ENCODE results near the gene BCAS3. TPM values are rescaled to one million over a fixed set of nuclear protein-coding genes. Genes with fewer than 3 reads are reported as not detected.

The BCAS3 gene
- total and polyA plus RNA-seq, 11 donors = 4.5 to 23.5 (median 17.9) TPM

- intact Hi-C loops (cut with DNase I) = no loop called here
- no peak overlapping the region for H3K27ac ChIP-seq
- WGBS, 4 donors = 87 to 97% (median 91%) methylated on average over 9 of the region's 9 CpGs
Observed at GRCh38 chr17:61161615-61162134, 484.0 kb downstream of the BCAS3 start.

DNA sequence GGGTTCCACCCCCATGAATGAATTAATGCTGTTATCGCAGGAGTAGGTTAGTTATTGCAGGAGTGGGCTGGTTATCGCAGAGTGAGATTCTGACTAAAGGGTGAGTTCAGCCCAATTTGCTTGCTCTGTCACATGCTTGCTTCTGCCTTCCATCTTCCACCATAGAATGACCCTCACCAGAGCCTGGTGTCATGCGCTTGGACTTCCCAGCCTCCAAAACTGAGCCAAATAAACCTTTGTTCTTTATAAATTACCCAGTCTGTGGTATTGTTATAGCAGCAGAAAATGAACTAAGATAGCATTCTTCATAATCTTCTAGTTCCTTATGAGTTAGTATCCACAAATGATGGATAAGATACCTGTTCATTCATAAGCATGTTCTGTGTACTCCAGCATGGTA lies 486.9 kb downstream of the BCAS3 start:
- H3K36me3 ChIP-seq = no peaks in the 10 kb centered on the region
- intact Hi-C loops (cut with DNase I) = no loop called here
- TF ChIP-seq CTCF (IDR thresholded peaks at IDR 0.05) (no peak), POLR2A (IDR thresholded peaks at IDR 0.05) (no peak)
- no peaks in the 10 kb centered on the region for H3K4me1 ChIP-seq
- no peak for ATAC-seq
- no peak overlapping the region for H3K27ac ChIP-seq
- no peak overlapping the region for H3K4me3 ChIP-seq
- peaks cover 0 to 5% (median 0%) of the 10 kb centered on the region in 12 donors for H3K9me3 ChIP-seq
- no peak for DNase-seq
- WGBS, 4 donors = 94 to 99% (median 98%) methylated on average over 3 of the region's 3 CpGs
- H3K27me3 ChIP-seq = no peaks in the 10 kb centered on the region

More at GRCh38 chr17:61161615-61162134, 484.0 kb downstream of the BCAS3 start:
- no peak for ATAC-seq
- Histone ChIP-seq H3K36me3 (no peaks in the 10 kb centered on the region), H3K9me3 (peaks cover 0 to 5% (median 0%) of the 10 kb centered on the region in 12 donors), H3K4me3 (no peak overlapping the region), H3K27me3 (no peaks in the 10 kb centered on the region), H3K4me1 (peaks cover 0 to 6% (median 0%) of the 10 kb centered on the region in 12 donors)
- DNase-seq = no peak
- TF ChIP-seq POLR2A (IDR thresholded peaks at IDR 0.05) (no peak), CTCF (IDR thresholded peaks at IDR 0.05) (no peak)

DNA sequence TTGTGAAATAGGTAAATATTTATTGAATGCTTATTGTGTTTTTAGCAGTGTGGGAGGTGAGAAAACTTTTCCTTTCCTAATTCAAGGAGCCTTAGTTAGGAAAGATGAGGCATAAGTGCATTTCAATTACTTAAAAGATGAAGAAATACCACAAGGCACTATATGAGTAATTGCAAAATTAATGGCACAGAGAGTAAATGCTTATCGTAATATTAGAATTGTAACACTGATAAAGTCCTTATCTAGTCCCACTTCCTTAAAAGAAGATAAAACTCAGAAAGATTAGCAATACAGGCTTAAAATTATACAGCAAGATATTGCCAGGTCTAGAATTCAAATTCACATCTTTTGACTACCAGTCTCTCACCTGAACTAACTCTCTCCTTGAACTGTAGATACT lies 489.4 kb downstream of the BCAS3 start:
- H3K36me3 ChIP-seq = no peaks in the 10 kb centered on the region
- ATAC-seq (no peak), DNase-seq (no peak)
- intact Hi-C loops (cut with DNase I) = no loop called here
- H3K9me3 ChIP-seq = peaks cover 0 to 5% (median 0%) of the 10 kb centered on the region in 12 donors
- no peaks in the 10 kb centered on the region for H3K4me1 ChIP-seq
- H3K27me3 ChIP-seq = no peaks in the 10 kb centered on the region
- TF ChIP-seq POLR2A (IDR thresholded peaks at IDR 0.05) (no peak), CTCF (IDR thresholded peaks at IDR 0.05) (no peak)
- 79 to 98% (median 92%) methylated on average over 1 of the region's 1 CpG for WGBS, 4 donors
- no peak overlapping the region for H3K4me3 ChIP-seq
- no peak overlapping the region for H3K27ac ChIP-seq

GRCh38 chr17:61168506-61168905 lies 490.9 kb downstream of the BCAS3 start:
- Histone ChIP-seq H3K4me1 (no peaks in the 10 kb centered on the region), H3K27ac (no peak overlapping the region), H3K9me3 (peaks cover 0 to 5% (median 0%) of the 10 kb centered on the region in 12 donors), H3K4me3 (no peak overlapping the region), H3K27me3 (no peaks in the 10 kb centered on the region), H3K36me3 (no peaks in the 10 kb centered on the region)
- 91 to 97% (median 94%) methylated on average over 2 of the region's 2 CpGs for WGBS, 4 donors
- DNase-seq = no peak
- no peak for ATAC-seq
- intact Hi-C loops (cut with DNase I) = no loop called here
- TF ChIP-seq CTCF (IDR thresholded peaks at IDR 0.05) (no peak), POLR2A (IDR thresholded peaks at IDR 0.05) (no peak)

Measured in heart left ventricle (tissue), 16 donors.